Measurements from ENCODE around the gene SCLT1. TPM values are rescaled to one million over a fixed set of nuclear protein-coding genes. Genes with fewer than 3 reads are reported as not detected.

Gene SCLT1
- total and polyA plus RNA-seq, 2 of the 4 experiments (the other 2 are of a cell fraction), result 4.9 to 7.7 TPM

- BruUV-seq (replicated peaks), result no TSS peak
- no peak for ATAC-seq (ENCODE audit: low read depth)
- no peak for DNase-seq
- no peaks in the 10 kb centered on the region for H3K36me3 ChIP-seq (ENCODE audit: control insufficient read depth, insufficient read depth, low read length)
- H3K9me3 ChIP-seq (ENCODE audit: control insufficient read depth, insufficient read depth, low read length), result no peaks in the 10 kb centered on the region
- no peak overlapping the region for H3K4ac ChIP-seq (ENCODE audit: low read depth, low read length)
- in situ Hi-C loops (cut with MboI; ENCODE audit: low sequenced_read_pairs), result no loop called here
- H4K5ac ChIP-seq (ENCODE audit: low read depth, low read length), result no peak overlapping the region
- no peak overlapping the region for H2AFZ ChIP-seq (replicated peaks; ENCODE audit: low read length, poor library complexity)
- no peak overlapping the region for H3K27ac ChIP-seq (ENCODE audit: insufficient read depth, low read length)
- dilution Hi-C loops (cut with HindIII; ENCODE audit: low sequenced_read_pairs, unreplicated experiment), result no loop called here
- CTCF ChIA-PET, result no interaction called here
- no peak overlapping the region for H4K8ac ChIP-seq (ENCODE audit: low read depth in 2 of 2, low read length in 2 of 2)
- H4K91ac ChIP-seq (ENCODE audit: insufficient read depth, low read depth, low read length), result no peak overlapping the region
- H3K14ac ChIP-seq (replicated peaks; ENCODE audit: low read depth, low read length), result no peak overlapping the region
- H3K18ac ChIP-seq (ENCODE audit: low read depth, low read length), result no peak overlapping the region
- no peak overlapping the region for H3K23ac ChIP-seq (ENCODE audit: low read depth, low read length)
- no peak overlapping the region for H3K4me2 ChIP-seq (ENCODE audit: low read depth, low read length)
- H2BK5ac ChIP-seq (ENCODE audit: low read depth, low read length, poor library complexity, severe bottlenecking), result no peak overlapping the region
- H3K27me3 ChIP-seq (ENCODE audit: control insufficient read depth, insufficient read depth, low read length), result no peaks in the 10 kb centered on the region
- no peak overlapping the region for H2BK20ac ChIP-seq (ENCODE audit: low read depth, low read length)
- no CpG with 5 or more reads among the region's 6 CpGs for WGBS, 2 experiments (ENCODE audit: extremely low coverage in 2 of 2, insufficient read length in 1 of 2)
- no peak overlapping the region for H3K56ac ChIP-seq (ENCODE audit: extremely low read depth, insufficient read depth, low read length)
- H4K20me1 ChIP-seq (ENCODE audit: insufficient read depth, low read length), result no peaks in the 10 kb centered on the region
- TF ChIP-seq USF2 (IDR thresholded peaks at IDR 0.05; ENCODE audit: low read depth, low read length) (no peak), SMC3 (IDR thresholded peaks at IDR 0.05; ENCODE audit: low read depth, low read length) (no peak), ELK1 (IDR thresholded peaks at IDR 0.05; ENCODE audit: borderline replicate concordance, low read depth, low read length) (no peak), MAFK (IDR thresholded peaks at IDR 0.05; ENCODE audit: low read depth, low read length) (no peak), RAD21 (IDR thresholded peaks at IDR 0.05; ENCODE audit: low read length) (no peak), MXI1 (IDR thresholded peaks at IDR 0.05; ENCODE audit: borderline replicate concordance, low read depth, low read length) (no peak), RFX5 (IDR thresholded peaks at IDR 0.05; ENCODE audit: low read depth, low read length) (no peak), BHLHE40 (IDR thresholded peaks at IDR 0.05; ENCODE audit: low read depth, low read length) (no peak), MAZ (IDR thresholded peaks at IDR 0.05; ENCODE audit: borderline replicate concordance, low read depth, low read length) (no peak), FOS (IDR thresholded peaks at IDR 0.05; ENCODE audit: low read depth, low read length) (no peak), CEBPB (IDR thresholded peaks at IDR 0.05; ENCODE audit: low read depth, low read length) (no peak), CHD1 (IDR thresholded peaks at IDR 0.05; ENCODE audit: low read depth, low read length) (no peak), RCOR1 (IDR thresholded peaks at IDR 0.05; ENCODE audit: insufficient replicate concordance, low read length) (no peak), NFE2L2 (IDR thresholded peaks at IDR 0.05; ENCODE audit: low read depth, low read length) (no peak), POLR2A (IDR thresholded peaks at IDR 0.05; ENCODE audit: low read depth, low read length) (no peak)
- TF ChIP-seq, protein P1, sequence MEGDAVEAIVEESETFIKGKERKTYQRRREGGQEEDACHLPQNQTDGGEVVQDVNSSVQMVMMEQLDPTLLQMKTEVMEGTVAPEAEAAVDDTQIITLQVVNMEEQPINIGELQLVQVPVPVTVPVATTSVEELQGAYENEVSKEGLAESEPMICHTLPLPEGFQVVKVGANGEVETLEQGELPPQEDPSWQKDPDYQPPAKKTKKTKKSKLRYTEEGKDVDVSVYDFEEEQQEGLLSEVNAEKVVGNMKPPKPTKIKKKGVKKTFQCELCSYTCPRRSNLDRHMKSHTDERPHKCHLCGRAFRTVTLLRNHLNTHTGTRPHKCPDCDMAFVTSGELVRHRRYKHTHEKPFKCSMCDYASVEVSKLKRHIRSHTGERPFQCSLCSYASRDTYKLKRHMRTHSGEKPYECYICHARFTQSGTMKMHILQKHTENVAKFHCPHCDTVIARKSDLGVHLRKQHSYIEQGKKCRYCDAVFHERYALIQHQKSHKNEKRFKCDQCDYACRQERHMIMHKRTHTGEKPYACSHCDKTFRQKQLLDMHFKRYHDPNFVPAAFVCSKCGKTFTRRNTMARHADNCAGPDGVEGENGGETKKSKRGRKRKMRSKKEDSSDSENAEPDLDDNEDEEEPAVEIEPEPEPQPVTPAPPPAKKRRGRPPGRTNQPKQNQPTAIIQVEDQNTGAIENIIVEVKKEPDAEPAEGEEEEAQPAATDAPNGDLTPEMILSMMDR (conservative IDR thresholded peaks at IDR 0.05; ENCODE audit: low read depth, low read length), result no peak
- no peaks in the 10 kb centered on the region; a peak in 1 of 4 replicates for H3K79me1 ChIP-seq (ENCODE audit: low read depth in 1 of 2, low read length in 2 of 2)
- H2BK15ac ChIP-seq (ENCODE audit: low read depth, low read length), result no peak overlapping the region
- POLR2A ChIA-PET (ENCODE audit: unreplicated experiment), result no interaction called here
- H2AK9ac ChIP-seq (replicated peaks; ENCODE audit: low read depth, low read length, poor library complexity), result no peak overlapping the region
- H3K4me1 ChIP-seq (ENCODE audit: control insufficient read depth, insufficient read depth, low read length), result peaks cover 2% of the 10 kb centered on the region; the same call in 1 of the 2 replicates
- intact Hi-C loops (cut with micrococcal nuclease), result no loop called here
- no peaks in the 10 kb centered on the region for H3K9me1 ChIP-seq (ENCODE audit: insufficient read depth, low read length)
- no peak overlapping the region for H2AK5ac ChIP-seq (ENCODE audit: low read depth, low read length)
- H2BK120ac ChIP-seq (ENCODE audit: low read depth, low read length), result no peak overlapping the region
- H3K4me3 ChIP-seq (ENCODE audit: insufficient read depth, low read depth, low read length), result no peak overlapping the region
- H3K9ac ChIP-seq (ENCODE audit: low read depth, low read length), result no peak overlapping the region
Measured at GRCh38 chr4:128981377-128981776, 112.0 kb downstream of the SCLT1 start.
